Sigmoid colon (tissue), 7 donors: Measurements from ENCODE around the gene IGFL2. TPM values are rescaled to one million over a fixed set of nuclear protein-coding genes. Genes with fewer than 3 reads are reported as not detected.
"Not testable (repeated sequence)": the region's sequence is repeated elsewhere in the genome, so short reads cannot be mapped to it uniquely, and the experiment has no call there.

Experiments used
- DNase-seq: peaks from one replicate; pipeline ENCODE4 v3.0.0-alpha.2; 2019
- H3K27ac ChIP-seq, 4 donors: fragments of 200-600 bp; sonication (generic); one replicate each; pipeline ENCODE4 v1.5.1; 2016 to 2019; ENCODE audit warnings: mild to moderate bottlenecking in 1 of 4
- H3K27me3 ChIP-seq, 3 donors: fragments of 200-600 bp; sonication (generic); one replicate each; pipeline ENCODE4 v1.5.1; 2019; ENCODE audit warnings: mild to moderate bottlenecking in 1 of 3
- H3K36me3 ChIP-seq, 4 donors: fragments of 200-600 bp; sonication (generic); one replicate each; pipeline ENCODE4 v1.5.1; 2016 to 2019
- H3K4me1 ChIP-seq, 4 donors: fragments of 200-600 bp; sonication (generic); one replicate each; pipeline ENCODE4 v1.5.1; 2017 to 2019
- H3K4me3 ChIP-seq, 4 donors: fragments of 200-600 bp; sonication (generic); one replicate each; pipeline ENCODE4 v1.5.1; 2017 to 2019; ENCODE audit warnings: mild to moderate bottlenecking in 2 of 4, moderate library complexity in 1 of 4
- H3K9me3 ChIP-seq, 4 donors: fragments of 200-600 bp in 3 of 4; sonication (generic) in 3 of 4; one replicate each; pipeline versions ENCODE4 v1.5.1 to v1.6.1; 2013 to 2019
- EP300 ChIP-seq, 4 donors: sonication (generic); formaldehyde crosslinking; IDR thresholded peaks; one replicate each; pipeline ENCODE4 v1.6.1; 2017; ENCODE audit warnings: antibody characterized with exemption in 4 of 4
- POLR2A ChIP-seq, 2 donors: fragments of 450-650 bp; IDR thresholded peaks; one replicate each; pipeline ENCODE4 v1.6.1; 2016; ENCODE audit warnings: antibody characterized with exemption in 2 of 2, mild to moderate bottlenecking in 2 of 2, moderate library complexity in 2 of 2
- POLR2AphosphoS5 ChIP-seq, 4 donors: sonication (generic); formaldehyde crosslinking; IDR thresholded peaks; one replicate each; pipeline ENCODE4 v1.6.1; 2017; ENCODE audit warnings: antibody characterized with exemption in 4 of 4
- WGBS, 2 donors: extraction: QIAGEN DNeasy Blood & Tissue Kit; methylation state at CpG; one replicate each; pipeline ENCODE4 v1.1.7; 2013; 5-methylcytosine and 5-hydroxymethylcytosine counted together
- intact Hi-C: fragments of 100-400 bp; cut with DNase I; formaldehyde crosslinking; loops from one replicate; pipeline ENCODE4 v1.15.1; 2023
- polyA plus RNA-seq, 3 donors: library from polyadenylated mRNA; stranded (reverse); fragments of 200-250 nt; gene quantifications; one replicate each; pipeline ENCODE4 v1.2.3, GENCODE V29; 2013
- total RNA-seq, 4 donors: library from RNA; depleted of rRNA; stranded (reverse); fragments of >200 nt; gene quantifications; one replicate each; pipeline ENCODE4 v1.1.0, GENCODE V29; 2016
- TF ChIP-seq, protein P1 (sequence below), 4 experiments: fragments of 450-650 bp in 3 of 4; fragments of 200-600 bp in 1 of 4; IDR thresholded peaks; one replicate each; pipeline ENCODE4 v1.5.1; 2016 to 2019; ENCODE audit warnings: antibody characterized with exemption in 4 of 4, mild to moderate bottlenecking in 3 of 4, moderate library complexity in 2 of 4
- donor health status: healthy with polysubstance abuse.
- donor health status: Bipolar disorder and iron deficiency.
- donor health status: healthy.

The IGFL2 gene
- total and polyA plus RNA-seq, 7 donors = 0.49 to 1.8 (median 1.1) TPM; not detected in 4

DNA sequence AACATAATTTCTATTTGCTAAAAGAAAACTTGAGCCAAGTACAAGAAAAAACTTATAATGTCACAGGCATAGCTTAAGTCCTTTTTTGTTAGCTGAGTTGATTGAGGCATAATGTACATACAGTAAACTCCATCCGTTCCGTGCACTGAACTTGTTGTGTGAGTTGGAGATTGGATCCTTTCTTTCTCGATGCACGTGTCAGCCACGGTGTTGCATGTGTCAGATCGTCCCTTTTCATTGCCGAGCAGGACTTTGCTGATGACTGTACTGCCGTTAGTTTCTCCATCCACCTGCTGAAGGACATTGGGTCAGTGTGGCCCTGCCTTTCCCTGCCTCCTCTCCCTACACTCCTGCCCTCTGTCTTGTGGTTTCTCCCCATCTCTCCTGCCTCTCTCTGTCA, 34.4 kb downstream of the IGFL2 start:
- Histone ChIP-seq H3K4me3 (no peak overlapping the region), H3K4me1 (no peaks in the 10 kb centered on the region), H3K36me3 (no peaks in the 10 kb centered on the region), H3K27me3 (peaks cover 0 to 8% (median 0%) of the 10 kb centered on the region in 3 donors), H3K9me3 (no peaks in the 10 kb centered on the region), H3K27ac (no peak overlapping the region)
- intact Hi-C loops = no loop called here
- TF ChIP-seq POLR2A (IDR thresholded peaks at IDR 0.05) (no peak), POLR2AphosphoS5 (IDR thresholded peaks at IDR 0.05) (no peak), EP300 (IDR thresholded peaks at IDR 0.05) (no peak)
- TF ChIP-seq, protein P1, sequence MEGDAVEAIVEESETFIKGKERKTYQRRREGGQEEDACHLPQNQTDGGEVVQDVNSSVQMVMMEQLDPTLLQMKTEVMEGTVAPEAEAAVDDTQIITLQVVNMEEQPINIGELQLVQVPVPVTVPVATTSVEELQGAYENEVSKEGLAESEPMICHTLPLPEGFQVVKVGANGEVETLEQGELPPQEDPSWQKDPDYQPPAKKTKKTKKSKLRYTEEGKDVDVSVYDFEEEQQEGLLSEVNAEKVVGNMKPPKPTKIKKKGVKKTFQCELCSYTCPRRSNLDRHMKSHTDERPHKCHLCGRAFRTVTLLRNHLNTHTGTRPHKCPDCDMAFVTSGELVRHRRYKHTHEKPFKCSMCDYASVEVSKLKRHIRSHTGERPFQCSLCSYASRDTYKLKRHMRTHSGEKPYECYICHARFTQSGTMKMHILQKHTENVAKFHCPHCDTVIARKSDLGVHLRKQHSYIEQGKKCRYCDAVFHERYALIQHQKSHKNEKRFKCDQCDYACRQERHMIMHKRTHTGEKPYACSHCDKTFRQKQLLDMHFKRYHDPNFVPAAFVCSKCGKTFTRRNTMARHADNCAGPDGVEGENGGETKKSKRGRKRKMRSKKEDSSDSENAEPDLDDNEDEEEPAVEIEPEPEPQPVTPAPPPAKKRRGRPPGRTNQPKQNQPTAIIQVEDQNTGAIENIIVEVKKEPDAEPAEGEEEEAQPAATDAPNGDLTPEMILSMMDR (IDR thresholded peaks at IDR 0.05) = no peak
- WGBS, 2 donors = 77 to 93% methylated on average over 8 of the region's 8 CpGs
- DNase-seq = no peak

DNA sequence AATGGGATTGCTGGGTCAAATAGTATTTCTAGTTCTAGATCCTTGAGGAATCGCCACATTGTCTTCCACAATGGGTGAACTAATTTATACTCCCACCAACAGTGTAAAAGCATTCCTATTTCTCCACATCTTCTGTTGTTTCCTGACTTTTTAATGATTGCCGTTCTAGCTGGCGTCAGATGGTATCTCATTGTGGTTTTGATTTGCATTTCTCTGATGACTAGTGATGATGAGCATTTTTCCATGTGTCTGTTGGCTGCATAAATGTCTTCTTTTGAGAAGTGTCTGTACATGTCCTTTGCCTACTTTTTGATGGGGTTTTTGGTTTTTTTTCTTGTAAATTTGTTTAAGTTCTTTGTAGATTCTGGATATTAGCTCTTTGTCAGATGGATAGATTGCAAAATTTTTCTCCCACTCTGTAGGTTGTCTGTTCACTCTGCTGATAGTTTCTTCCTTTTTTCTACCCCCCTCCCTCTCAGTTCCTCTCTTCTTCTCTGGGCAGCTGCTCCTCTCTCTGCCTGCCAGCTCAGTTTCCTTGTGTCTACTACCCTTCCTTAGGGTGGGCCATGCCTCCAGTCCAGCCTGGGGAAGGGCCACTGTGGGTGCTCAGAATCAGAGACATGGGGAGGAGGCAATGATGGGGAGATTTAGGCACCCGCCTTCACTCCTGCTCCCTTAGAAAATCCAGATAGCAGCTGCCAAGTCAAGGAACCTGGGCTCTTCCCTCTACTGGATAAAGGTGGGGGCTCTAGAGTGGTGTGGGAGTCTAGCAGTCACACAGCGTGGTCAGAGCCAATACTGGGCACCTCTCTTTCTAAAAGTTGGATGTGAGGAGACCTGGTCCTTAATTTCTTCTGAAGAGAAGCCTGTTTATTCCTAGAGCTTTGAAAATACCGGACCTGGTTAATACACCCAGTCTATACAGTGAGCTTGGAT, 37.0 kb downstream of the IGFL2 start:
- H3K36me3 ChIP-seq, H3K4me3 ChIP-seq, H3K4me1 ChIP-seq, H3K27ac ChIP-seq, H3K9me3 ChIP-seq, DNase-seq: not testable (repeated sequence)
- WGBS, 2 donors = 78 to 84% methylated on average over 6 of the region's 6 CpGs
- intact Hi-C loops = loop anchor here (5.0 kb wide), 1 partner anchor 82 kb away; no protein-coding TSS in a partner anchor
- peaks cover 0 to 14% (median 4%) of the 10 kb centered on the region in 3 donors for H3K27me3 ChIP-seq

DNA sequence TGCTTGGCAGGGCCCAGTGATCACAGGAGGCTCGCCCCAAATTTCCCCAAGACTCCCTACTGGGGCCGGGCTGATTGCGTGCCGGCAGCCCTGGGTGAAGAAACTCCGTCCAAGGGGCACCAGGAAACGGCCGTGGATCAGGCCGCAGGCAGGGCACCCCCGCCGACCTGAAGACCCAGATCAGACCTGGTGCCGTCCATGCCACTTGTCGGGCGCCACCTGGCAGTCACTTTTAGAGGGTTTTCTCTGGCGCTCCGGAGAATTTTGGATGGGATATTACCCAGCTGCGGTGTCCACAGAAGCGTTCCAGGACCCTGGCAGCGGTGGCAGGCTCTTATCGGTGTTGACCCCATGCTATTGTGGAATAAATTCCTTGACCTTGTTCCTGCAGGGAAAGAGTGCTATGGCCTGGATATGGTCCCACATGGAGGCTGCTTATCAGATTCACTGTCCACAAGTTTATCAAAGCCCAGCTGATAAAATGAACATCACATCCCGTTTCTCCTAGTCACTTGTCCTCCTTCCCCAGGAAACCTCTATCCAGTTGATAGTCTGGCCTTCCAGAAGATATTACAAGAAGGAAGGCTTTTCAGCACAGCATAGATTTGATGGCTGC, 38.2 kb downstream of the IGFL2 start:
- WGBS, 2 donors = 87 to 89% methylated on average over 20 of the region's 20 CpGs
- H3K4me3 ChIP-seq = no peak overlapping the region
- no peaks in the 10 kb centered on the region for H3K36me3 ChIP-seq
- no peak for DNase-seq
- TF ChIP-seq EP300 (IDR thresholded peaks at IDR 0.05) (no peak), POLR2A (IDR thresholded peaks at IDR 0.05) (no peak), POLR2AphosphoS5 (IDR thresholded peaks at IDR 0.05) (no peak)
- TF ChIP-seq, protein P1 (IDR thresholded peaks at IDR 0.05) = no peak
- H3K27me3 ChIP-seq = peaks cover 0 to 22% (median 4%) of the 10 kb centered on the region in 3 donors
- no peaks in the 10 kb centered on the region for H3K9me3 ChIP-seq
- no peaks in the 10 kb centered on the region for H3K4me1 ChIP-seq
- intact Hi-C loops = loop anchor here (5.0 kb wide), 1 partner anchor 81 kb away; no protein-coding TSS in a partner anchor
- no peak overlapping the region for H3K27ac ChIP-seq

DNA sequence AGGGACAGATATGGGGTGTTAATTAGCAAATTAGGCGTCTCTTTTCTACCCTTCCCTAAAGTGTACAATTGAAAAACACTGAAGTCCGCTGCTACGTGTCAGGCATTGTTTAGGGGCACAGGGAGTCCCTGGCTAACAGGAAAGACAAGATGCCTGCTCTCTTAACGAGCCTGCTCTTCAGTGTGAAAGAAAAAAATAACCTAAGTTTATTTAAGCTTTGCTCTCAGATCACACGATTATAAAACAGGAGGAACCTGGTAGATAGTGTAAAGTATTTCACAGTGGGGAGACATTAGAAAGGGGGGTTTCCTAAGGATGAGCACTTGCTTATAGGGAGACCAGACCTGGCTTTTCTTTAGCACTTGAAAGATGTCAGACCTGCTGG, 38.7 kb downstream of the IGFL2 start:
- WGBS, 2 donors = 22 to 50% methylated on average over 5 of the region's 5 CpGs
- no peaks in the 10 kb centered on the region for H3K9me3 ChIP-seq
- no peak overlapping the region for H3K4me3 ChIP-seq
- no peaks in the 10 kb centered on the region for H3K4me1 ChIP-seq
- intact Hi-C loops = loop anchor here (5.0 kb wide), 1 partner anchor 81 kb away; no protein-coding TSS in a partner anchor
- no peak for DNase-seq
- TF ChIP-seq EP300 (IDR thresholded peaks at IDR 0.05) (no peak), POLR2A (IDR thresholded peaks at IDR 0.05) (no peak), POLR2AphosphoS5 (IDR thresholded peaks at IDR 0.05) (no peak)
- TF ChIP-seq, protein P1 (IDR thresholded peaks at IDR 0.05) = no peak
- no peaks in the 10 kb centered on the region for H3K36me3 ChIP-seq
- peaks cover 0 to 22% (median 4%) of the 10 kb centered on the region in 3 donors for H3K27me3 ChIP-seq
- no peak overlapping the region for H3K27ac ChIP-seq
